GM18868 (cell line): ENCODE data around the gene MAST1.
"Not testable (repeated sequence)": the region's sequence is repeated elsewhere in the genome, so short reads cannot be mapped to it uniquely, and the experiment has no call there.

Experiments used
- ATAC-seq: cut with Tn5 transposase; IDR thresholded peaks from one replicate; pipeline ENCODE4 v1.9.1; 2021; ENCODE audit warnings: mild to moderate bottlenecking, moderate library complexity; ENCODE audit not compliant: unreplicated experiment

The MAST1 gene

DNA sequence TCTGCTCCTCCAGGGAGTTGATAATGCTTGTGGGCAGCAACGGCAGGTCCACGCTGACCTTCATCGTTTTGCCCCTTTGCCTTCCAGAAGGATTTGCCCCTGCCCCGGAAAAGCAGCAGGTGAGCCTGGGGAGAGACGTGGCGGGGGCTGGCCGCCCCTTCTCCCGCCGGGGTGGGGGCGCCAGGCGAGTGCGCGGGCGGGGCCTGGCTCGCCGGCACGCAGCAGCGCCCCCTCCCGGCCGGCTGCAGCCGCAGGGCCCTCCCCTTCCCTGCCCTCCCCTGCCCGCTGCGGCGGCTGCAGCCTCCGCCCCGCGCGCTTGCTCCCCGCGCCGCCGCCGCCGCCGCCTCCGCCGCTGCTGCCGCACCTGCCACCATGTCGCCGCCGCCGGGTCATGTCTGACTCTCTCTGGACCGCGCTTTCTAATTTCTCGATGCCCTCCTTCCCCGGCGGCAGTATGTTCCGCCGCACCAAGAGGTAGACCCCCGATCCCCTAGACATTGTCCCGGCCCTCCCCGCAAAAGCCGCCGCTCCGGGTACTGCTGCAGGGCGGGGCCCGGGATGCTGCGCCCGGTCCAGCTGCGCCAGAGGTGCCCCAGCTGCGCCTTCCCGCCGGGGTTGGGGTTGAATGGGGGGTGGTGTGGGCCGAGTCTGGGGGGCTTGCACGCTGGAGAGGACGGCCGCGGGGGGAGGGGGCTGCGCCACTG is at the start of gene MAST1:
Gene MAST1 (plus strand): TSS at position 334 of the 704 bp plus-strand sequence. CDS start 58 bp downstream, at position 392.
- ATAC-seq: no peak

DNA sequence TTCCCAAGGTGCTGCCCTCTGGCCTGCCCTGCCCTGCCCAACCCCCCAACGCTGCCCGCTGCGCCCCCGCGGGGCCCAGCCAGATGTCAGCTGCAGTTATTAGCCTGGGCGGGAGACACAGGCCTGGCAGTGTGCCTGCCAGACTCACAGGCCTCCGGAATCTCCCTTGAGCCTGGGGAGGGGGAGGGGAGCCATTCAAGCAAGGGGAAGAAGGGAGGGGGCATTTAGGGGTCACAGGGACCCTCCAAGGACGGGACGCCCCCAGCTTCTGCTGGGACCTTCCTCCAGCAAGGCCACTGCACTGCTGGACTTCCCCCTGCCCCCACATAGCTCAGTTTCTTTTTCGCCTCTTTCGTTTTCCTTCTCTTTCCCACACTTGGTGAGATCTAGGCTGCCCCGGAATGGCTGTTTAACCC is 49.6 kb upstream of the MAST1 start:
- no peak for ATAC-seq

DNA sequence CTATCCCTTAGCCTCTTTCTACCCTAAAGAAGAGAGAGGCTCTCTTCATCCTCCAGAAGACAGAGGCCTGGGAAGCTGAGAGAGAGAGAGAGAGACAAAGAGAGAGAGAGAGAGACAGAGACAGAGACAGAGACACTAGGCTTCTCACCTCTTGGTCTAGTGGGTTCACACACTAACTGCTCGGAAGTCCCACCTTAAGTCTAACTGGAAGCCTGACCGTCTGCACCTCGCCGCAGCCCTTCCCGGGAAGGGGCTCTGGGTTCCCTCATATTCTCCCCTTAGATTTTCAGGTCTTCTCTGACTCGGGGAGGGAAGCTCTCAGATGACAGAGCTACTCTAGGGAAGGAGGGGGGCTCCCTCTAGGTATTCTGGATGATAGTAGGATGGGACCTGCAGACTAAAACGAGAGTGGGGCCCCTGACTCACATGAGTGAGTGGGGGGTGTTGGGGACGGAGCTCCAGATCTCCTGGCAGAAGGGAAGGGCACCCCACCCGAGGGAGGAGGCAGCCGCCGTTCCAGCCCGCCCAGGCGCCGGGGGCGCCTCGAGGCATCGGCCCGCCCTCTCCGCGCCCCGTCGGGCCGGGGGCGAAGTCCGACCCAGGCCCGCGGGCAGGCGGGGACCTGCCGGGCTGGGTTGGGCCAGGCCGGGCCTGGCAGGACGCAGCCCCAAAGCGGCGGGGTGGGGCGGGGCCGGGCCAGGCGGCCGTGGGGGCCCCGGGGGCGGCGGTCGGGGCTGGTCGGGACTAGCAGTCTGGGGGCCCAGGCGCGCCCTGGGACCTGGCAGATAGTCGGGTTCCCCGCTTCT is 49.0 kb upstream of the MAST1 start:
- no peak for ATAC-seq

DNA sequence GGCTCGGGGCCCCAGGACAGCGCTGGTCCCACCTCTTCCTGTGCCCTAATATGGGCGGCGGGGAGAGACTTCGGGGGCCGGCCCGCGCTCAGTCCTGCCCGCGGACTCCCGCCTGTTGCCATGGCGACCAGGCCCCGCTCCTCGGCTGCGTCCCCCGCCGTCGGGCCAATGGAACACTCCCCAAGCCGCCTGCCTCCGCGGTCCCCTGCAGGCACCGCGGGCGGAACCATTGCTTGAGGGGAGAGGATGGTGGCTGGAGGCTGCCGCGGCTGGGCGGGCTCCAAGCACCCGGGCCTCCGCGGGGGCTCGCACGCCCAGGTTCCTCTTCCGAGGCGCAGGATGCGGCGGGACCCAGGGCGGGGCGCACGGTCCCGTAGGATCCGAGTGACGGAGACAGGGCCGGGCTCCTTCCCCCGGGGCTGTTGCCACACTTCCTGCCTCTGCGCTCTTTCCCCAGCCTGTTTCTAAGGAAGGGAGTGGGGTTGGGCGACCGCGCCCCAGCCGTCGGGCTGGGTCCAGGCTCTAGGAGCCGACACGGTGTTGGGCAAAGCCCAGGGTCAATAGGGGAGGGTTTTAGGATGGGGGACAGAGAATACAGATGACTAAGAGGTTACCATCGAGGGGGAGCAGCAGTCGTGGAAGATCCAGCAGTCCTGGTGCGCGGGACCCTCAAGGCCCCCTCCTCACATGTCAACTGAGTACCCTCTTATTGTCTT is 48.3 kb upstream of the MAST1 start:
- ATAC-seq: peak; percentile 38

DNA sequence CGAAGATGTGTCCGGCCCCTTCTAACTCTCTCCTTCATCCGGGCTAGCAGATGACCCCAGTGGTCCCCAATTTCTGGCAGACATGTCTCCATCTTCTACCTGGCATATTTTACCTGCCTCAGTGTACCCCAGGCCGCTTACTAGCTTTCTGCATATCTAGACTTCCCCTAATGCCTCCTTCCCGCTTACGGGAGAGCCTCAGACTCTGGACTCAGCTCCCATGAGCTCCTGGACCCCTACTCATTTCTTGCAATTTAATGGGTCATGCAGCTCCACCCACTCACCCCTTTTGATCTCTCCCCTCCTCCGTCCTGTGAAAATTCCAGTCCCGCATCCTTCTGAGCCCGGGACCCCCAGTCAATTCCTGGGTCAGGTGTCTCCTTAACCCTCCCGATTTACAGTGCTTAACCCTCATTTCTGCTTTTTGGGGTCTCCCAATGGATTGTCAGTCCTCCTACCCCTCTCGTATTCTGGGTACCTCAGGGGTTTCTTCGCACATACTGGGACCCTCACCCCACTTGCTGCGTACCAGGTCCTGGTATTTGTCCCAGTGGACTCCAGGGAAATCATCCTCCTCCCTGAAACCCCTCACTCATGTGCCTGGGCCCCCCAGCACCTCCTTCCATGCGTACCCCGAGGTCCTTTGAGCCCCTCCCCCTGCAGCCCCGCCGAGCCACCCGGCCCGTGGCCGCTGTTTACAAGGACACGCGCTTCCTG is 47.5 kb upstream of the MAST1 start:
- ATAC-seq: no peak

DNA sequence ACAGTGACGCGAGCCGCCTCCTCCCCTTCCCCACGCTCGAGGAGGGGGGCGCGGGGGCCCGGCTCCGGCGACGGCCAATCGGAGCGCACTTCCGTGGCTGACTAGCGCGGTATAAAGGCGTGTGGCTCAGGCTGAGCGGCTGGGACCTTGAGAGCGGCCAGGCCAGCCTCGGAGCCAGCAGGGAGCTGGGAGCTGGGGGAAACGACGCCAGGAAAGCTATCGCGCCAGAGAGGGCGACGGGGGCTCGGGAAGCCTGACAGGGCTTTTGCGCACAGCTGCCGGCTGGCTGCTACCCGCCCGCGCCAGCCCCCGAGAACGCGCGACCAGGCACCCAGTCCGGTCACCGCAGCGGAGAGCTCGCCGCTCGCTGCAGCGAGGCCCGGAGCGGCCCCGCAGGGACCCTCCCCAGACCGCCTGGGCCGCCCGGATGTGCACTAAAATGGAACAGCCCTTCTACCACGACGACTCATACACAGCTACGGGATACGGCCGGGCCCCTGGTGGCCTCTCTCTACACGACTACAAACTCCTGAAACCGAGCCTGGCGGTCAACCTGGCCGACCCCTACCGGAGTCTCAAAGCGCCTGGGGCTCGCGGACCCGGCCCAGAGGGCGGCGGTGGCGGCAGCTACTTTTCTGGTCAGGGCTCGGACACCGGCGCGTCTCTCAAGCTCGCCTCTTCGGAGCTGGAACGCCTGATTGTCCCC is 46.8 kb upstream of the MAST1 start, which contains the start of gene JUNB:
Gene JUNB (plus strand): TSS at position 142 of the 706 bp plus-strand sequence. CDS start 286 bp downstream, at position 428.
- ATAC-seq: peak; percentile 30

DNA sequence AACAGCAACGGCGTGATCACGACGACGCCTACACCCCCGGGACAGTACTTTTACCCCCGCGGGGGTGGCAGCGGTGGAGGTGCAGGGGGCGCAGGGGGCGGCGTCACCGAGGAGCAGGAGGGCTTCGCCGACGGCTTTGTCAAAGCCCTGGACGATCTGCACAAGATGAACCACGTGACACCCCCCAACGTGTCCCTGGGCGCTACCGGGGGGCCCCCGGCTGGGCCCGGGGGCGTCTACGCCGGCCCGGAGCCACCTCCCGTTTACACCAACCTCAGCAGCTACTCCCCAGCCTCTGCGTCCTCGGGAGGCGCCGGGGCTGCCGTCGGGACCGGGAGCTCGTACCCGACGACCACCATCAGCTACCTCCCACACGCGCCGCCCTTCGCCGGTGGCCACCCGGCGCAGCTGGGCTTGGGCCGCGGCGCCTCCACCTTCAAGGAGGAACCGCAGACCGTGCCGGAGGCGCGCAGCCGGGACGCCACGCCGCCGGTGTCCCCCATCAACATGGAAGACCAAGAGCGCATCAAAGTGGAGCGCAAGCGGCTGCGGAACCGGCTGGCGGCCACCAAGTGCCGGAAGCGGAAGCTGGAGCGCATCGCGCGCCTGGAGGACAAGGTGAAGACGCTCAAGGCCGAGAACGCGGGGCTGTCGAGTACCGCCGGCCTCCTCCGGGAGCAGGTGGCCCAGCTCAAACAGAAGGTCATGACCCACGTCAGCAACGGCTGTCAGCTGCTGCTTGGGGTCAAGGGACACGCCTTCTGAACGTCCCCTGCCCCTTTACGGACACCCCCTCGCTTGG is 46.1 kb upstream of the MAST1 start:
- no peak for ATAC-seq

DNA sequence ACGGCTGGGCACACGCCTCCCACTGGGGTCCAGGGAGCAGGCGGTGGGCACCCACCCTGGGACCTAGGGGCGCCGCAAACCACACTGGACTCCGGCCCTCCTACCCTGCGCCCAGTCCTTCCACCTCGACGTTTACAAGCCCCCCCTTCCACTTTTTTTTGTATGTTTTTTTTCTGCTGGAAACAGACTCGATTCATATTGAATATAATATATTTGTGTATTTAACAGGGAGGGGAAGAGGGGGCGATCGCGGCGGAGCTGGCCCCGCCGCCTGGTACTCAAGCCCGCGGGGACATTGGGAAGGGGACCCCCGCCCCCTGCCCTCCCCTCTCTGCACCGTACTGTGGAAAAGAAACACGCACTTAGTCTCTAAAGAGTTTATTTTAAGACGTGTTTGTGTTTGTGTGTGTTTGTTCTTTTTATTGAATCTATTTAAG is 45.4 kb upstream of the MAST1 start:
- ATAC-seq: no peak

DNA sequence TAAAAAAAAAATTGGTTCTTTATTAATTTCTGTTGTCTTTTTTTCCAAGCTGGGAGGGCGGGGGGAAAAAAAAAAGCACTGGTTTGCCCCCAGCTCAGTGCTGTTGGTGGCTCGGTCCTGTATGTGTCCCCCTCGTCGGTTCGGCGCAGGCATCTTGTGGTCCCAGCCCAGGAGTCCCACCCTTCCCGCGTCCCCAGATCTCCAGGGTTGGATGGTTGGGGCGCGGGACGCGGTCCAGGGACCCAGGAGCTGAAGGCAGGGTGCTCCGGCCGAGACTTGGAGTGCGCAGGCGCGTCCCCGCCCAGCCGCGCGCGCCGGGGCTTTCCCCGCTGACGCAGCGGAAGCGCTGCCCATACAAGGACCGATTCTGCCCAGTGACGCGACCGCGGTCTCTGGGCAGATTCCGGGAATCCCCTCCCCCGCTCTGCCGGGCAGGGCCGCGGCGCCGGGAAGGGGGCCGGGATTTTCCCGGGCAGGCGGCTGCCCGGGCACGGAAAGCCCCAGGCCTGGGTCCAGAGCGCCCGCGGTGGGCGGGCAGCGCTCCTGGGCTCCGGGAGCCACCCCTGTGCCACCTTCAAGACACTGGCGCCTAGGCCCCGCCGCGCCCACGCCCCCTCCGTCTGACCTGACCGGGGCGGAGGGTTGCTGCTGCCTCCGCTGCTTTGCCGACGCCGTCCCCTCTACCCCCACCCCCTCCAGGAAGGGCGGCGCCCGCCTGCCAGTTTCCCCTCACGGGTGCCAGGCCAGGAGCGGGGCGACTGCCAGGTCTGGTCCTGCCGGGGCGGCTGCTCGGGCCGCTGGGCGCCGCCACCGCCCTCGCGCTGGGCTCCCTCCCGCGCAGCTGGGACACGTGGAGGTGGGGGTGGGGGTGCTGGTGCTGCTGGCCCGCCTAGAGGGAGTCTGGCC is 44.8 kb upstream of the MAST1 start:
- peak; percentile 24 for ATAC-seq

DNA sequence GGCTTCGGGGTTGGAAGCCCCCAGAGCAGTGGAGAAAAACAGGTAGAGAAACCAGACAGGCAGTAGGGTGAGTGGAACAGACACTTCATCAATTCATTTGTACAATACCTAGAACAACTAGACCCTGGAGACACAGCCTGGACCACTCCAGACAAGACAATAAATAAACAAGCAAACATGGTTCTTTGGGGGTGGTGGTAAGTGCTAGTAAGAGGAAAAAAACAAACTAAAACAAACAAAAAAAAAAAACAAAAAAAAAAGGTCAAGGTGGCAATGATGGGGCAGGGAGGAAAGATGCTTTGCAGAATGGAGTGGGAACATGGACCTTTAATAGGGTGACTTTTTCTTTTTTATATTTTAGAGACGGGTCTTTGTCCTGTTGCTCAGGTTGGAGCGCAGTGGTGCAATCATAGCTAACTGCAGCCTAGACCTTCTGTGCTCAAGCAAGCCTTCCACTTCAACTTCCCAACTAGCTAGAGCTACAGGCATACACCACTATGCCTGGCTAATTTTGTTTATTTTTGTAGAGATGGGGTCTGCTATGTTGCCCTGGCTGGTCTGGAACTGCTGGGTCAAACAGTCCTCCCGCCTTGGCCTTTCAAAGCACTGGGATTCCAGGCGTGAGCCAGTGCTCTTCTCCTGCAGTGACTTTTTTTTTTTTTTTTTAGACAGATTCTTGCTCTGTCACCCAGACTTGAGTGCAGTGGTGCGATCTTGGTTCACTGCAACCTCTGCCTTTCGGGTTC is 43.9 kb upstream of the MAST1 start:
- ATAC-seq: no peak

DNA sequence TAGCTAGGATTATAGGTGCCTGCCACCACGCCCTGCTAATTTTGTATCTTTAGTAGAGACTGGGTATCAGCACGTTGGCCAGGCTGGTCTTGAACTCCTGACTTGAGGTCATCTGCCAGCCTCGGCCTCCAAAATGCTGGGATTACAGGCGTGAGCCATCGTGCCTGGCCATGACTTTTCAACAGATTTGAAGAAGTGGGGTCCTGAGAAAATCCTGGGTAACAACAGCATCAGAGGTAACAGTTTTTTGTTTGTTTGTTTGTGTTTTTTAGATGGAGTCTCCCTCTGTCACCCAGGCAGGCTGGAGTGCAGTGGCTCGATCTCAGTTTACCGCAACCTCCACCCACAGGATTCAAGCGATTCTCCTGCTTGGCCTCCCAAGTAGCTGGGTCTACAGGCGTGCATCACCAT is 43.3 kb upstream of the MAST1 start:
- ATAC-seq: no peak

DNA sequence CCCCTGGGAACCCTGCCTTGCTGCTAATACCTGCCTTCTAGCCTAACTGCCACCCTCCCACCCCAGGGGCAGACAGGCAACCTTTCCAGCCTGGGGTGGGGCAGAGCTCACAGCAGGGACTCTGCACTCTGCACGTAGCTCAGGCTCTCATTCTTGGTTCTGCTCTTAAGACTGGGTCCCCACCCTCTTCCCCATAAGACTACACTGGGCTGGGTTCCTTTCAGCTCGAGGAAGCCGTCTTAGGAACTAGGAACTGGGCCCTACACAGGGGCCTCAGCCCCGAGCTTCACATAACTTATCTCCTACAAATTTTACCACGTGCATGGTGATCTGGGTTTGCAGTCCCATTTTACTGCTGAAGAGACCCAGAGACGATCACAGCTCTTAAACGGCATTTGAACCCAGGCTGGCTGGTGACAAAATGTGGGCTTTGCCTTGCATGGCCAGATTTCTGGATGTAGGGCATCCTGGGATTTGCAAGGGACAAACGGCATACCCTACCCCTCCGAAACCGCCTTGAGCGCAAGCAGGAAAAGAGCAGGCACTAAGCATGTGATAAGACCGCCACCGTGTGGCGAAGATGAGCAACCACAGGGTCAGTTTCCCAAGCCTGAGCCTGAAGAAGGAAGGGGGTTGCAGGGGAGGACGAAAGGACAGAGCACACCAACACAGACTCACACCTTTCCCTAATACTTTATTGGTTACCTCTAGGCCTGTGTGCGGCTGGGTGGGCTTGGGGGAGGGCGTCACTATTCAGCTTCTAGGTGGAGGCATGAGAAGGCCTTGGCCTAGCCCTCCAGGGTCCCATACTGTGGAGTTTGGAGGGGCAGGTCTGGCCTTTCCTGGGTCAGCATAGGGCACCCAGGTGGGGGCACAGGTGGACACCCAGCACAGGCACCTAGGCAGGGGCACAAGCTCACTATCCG is 41.9 kb upstream of the MAST1 start:
- no peak for ATAC-seq

DNA sequence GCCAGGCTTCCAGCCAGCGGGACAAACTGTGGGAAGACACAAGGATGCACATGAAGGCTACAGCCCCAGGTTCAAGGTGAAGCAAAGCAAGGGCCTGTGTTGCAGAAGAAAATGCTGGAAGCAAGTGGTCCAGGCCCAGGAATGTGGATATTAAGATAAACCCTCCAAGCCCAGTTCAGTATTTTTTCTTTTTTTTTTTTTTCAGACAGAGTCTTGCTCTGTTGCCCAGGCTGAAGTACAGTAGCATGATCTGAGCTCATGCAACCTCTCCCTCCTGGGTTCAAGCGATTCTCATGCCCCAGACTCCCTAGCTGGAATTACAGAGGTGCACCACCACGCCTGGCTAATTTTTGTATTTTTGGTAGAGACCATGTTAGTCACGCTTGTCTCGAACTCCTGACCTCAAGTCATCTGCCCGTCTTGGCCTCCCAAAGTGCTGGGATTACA is 41.2 kb upstream of the MAST1 start:
- ATAC-seq: no peak

DNA sequence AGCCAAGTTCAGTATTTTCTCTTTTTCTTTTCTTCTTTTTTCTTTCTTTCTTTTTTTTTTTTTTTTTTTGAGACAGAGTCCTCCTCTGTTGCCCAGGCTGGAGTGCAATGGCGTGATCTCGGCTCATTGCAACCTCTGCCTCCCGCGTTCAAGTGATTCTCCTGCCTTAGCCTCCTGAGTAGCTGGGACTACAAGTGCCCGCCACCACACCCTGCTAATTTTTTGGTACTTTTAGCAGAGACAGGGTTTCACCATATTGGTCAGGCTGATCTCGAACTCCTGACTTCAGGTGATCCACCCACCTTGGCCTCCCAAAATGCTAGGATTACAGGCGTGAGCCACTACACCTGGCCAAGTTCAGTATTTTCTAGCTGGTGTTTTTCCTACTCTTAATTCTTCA is 40.7 kb upstream of the MAST1 start:
- ATAC-seq: not testable (repeated sequence)

DNA sequence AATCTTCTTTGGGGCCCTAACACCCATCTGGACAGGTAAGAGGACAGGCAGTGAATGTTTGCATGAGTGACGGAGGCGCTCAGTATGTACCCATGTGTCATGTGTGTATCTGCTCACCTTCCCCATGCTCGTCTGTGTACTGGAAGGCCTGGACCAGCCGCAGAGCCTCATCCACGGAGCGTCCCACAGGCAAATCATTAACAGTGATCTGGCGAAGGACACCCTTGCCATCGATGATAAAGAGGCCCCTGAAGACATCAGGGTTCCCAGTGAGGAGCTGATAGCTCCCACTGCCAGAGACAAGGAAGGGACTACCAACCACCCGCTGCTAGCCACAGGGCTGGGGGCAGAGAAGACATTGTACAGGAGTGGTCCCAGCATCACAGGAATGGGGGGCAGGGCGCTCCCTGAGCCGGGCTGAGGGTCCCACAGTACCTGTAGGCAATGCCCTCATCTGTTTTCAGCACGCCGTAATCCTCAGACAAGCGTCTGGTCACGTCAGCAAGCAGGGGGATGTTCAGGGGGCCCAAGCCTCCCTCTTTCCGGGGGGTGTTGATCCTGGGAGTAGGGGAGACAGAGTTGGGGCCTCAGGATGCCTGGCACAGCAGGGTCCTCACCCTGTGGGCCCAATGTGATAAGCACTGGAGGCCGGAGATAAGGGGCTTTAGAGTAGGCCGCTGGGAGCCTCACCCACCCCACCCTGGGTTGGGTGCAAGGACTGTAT is 38.4 kb upstream of the MAST1 start:
- no peak for ATAC-seq

DNA sequence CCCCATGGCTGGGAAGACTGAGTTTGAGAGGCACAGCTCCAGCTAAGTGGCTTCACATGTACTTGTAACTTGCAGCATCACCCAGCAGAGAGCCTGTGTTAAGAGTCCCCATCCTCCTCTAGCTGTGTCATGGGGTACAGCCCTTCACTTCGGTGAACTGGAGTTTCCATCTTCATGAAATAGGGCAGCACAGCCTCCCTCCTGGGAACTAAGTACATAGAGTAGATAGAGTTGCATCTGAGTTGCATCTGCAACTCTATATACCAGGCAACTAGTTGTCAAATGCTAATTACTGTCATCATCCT is 37.9 kb upstream of the MAST1 start:
- no peak for ATAC-seq
